Left renal cortex interstitium (tissue), 4 donors: Measurements from ENCODE around the gene STARD7. TPM values are rescaled to one million over a fixed set of nuclear protein-coding genes. Genes with fewer than 3 reads are reported as not detected.
"Not testable (repeated sequence)": the region's sequence is repeated elsewhere in the genome, so short reads cannot be mapped to it uniquely, and the experiment has no call there.

Source experiments
- DNase-seq, 4 donors: peaks; one replicate each; pipeline ENCODE4 v3.0.0-alpha.2; 2013; ENCODE audit warnings: low read depth in 4 of 4, low spot score in 2 of 4, missing footprints in 1 of 4
- polyA plus RNA-seq, 4 donors: library from polyadenylated mRNA; unstranded; fragments of 120-200 nt; gene quantifications; one replicate each; pipeline ENCODE4 v1.2.1, GENCODE V29; 2013; ENCODE audit not compliant: insufficient read length in 4 of 4

Gene STARD7
- polyA plus RNA-seq, 4 donors, result 122 to 146 (median 138) TPM

- DNase-seq, result no peak
These were observed 29.6 kb upstream of the STARD7 start for GRCh38 chr2:96238266-96238665.

GRCh38 chr2:96236882-96237281 lies 28.3 kb upstream of the STARD7 start:
- no peak for DNase-seq

GRCh38 chr2:96233880-96234316 lies 25.3 kb upstream of the STARD7 start:
- no peak for DNase-seq

GRCh38 chr2:96233436-96233835 lies 24.8 kb upstream of the STARD7 start:
- no peak for DNase-seq

GRCh38 chr2:96231316-96231715 lies 22.7 kb upstream of the STARD7 start:
- DNase-seq, result no peak

- DNase-seq, result no peak
These were observed 16.4 kb upstream of the STARD7 start for GRCh38 chr2:96225016-96225533.

GRCh38 chr2:96221106-96221505 lies 12.5 kb upstream of the STARD7 start:
- not testable (repeated sequence) for DNase-seq

GRCh38 chr2:96219959-96220358 lies 11.3 kb upstream of the STARD7 start:
- not testable (repeated sequence) for DNase-seq

- DNase-seq, result no peak
These were observed 10.0 kb upstream of the STARD7 start for GRCh38 chr2:96218508-96219131.

GRCh38 chr2:96214554-96214953 lies 5.9 kb upstream of the STARD7 start:
- no peak for DNase-seq

- DNase-seq, result no peak
These were observed 4.8 kb upstream of the STARD7 start for GRCh38 chr2:96213379-96213778.

- no peak for DNase-seq
These were observed 3.7 kb upstream of the STARD7 start for GRCh38 chr2:96212339-96212738.

- no peak for DNase-seq
These were observed 1.1 kb upstream of the STARD7 start for GRCh38 chr2:96209729-96210085.

- peak in 1 of 4 donors; percentile 21 for DNase-seq
These were observed 543 bp upstream of the STARD7 start for GRCh38 chr2:96209011-96209728.

- DNase-seq, result peak in 3 of 4 donors; percentile 19 to 34 (median 30)
These were observed 869 bp downstream of the STARD7 start for GRCh38 chr2:96207774-96208142.

- no peak for DNase-seq
These were observed 1.4 kb downstream of the STARD7 start for GRCh38 chr2:96207073-96207773.

GRCh38 chr2:96205888-96206287 lies 2.7 kb downstream of the STARD7 start:
- no peak for DNase-seq

- DNase-seq, result no peak
These were observed 3.6 kb downstream of the STARD7 start for GRCh38 chr2:96204836-96205624.

- DNase-seq, result no peak
These were observed 5.2 kb downstream of the STARD7 start for GRCh38 chr2:96203130-96204028.
